Measurements from ENCODE around the gene COL18A1. TPM values are rescaled to one million over a fixed set of nuclear protein-coding genes. Genes with fewer than 3 reads are reported as not detected.

Gene COL18A1
- polyA plus RNA-seq, 1 of the 3 experiments (the other 2 are of a cell fraction) = 118 TPM

- POLR2A ChIA-PET = no interaction called here
- Histone ChIP-seq H3K9me2 (no peaks in the 10 kb centered on the region), H3K27ac (ENCODE audit: low read depth in 2 of 2, low read length in 1 of 2) (no peak overlapping the region), H3K4me1 (ENCODE audit: control insufficient read depth in 1 of 2, insufficient read depth in 2 of 2, low read depth in 1 of 2, low read length in 1 of 2) (peaks cover 0 to 13% of the 10 kb centered on the region in 2 experiments; a peak in 1 of 4 replicates), H3K36me3 (replicated peaks in 1 of 2; ENCODE audit: control insufficient read depth in 1 of 2, insufficient read depth in 2 of 2, low read length in 1 of 2) (peaks cover 0 to 14% of the 10 kb centered on the region in 2 experiments), H3F3A (replicated peaks; ENCODE audit: insufficient read depth) (no peaks in the 10 kb centered on the region), H3K9ac (no peak overlapping the region), H3K9me3 (no peaks in the 10 kb centered on the region), H2AFZ (ENCODE audit: low read depth) (no peak overlapping the region), H3K27me3 (ENCODE audit: insufficient read depth) (no peaks in the 10 kb centered on the region), H4K20me1 (ENCODE audit: insufficient read depth) (peaks cover 99% of the 10 kb centered on the region), H3K4me2 (no peak overlapping the region), H3K4me3 (ENCODE audit: low read depth in 2 of 2, low read length in 1 of 2) (no peak overlapping the region), H3K79me2 (ENCODE audit: insufficient read depth) (peaks cover 97% of the 10 kb centered on the region)
- 95% methylated on average over 15 of the region's 25 CpGs for WGBS (ENCODE audit: low lambda C conversion rate)
- TF ChIP-seq PBX3 (IDR thresholded peaks at IDR 0.05) (no peak), CTCF (IDR thresholded peaks at IDR 0.05) (no peak), NFIC (IDR thresholded peaks at IDR 0.05; ENCODE audit: borderline replicate concordance) (no peak), GATA2 (CRISPR knock-in tag; IDR thresholded peaks at IDR 0.05) (no peak), YY1 (IDR thresholded peaks at IDR 0.05; ENCODE audit: low read depth) (no peak), USF2 (IDR thresholded peaks at IDR 0.05; ENCODE audit: borderline replicate concordance, low read depth, low read length) (no peak), EZH2phosphoT487 (IDR thresholded peaks at IDR 0.05; ENCODE audit: borderline replicate concordance, low read depth) (no peak)
- no peak for DNase-seq
- CTCF ChIA-PET = interaction anchor here (0.9 to 2.8 kb wide), 2 partner anchors 22 to 274 kb away, joined by 3 to 13 read pairs; no protein-coding TSS in a partner anchor
Measured at GRCh38 chr21:45414396-45415187, 9.6 kb downstream of the COL18A1 start.

- CTCF ChIA-PET = interaction anchor here (1.1 kb wide), 1 partner anchor 106 kb away, joined by 3 read pairs; no protein-coding TSS in a partner anchor
- Histone ChIP-seq H3K79me2 (ENCODE audit: insufficient read depth) (peaks cover 97% of the 10 kb centered on the region), H2AFZ (ENCODE audit: low read depth) (no peak overlapping the region), H3K9ac (no peak overlapping the region), H4K20me1 (ENCODE audit: insufficient read depth) (peaks cover 99% of the 10 kb centered on the region), H3K4me1 (ENCODE audit: control insufficient read depth in 1 of 2, insufficient read depth in 2 of 2, low read depth in 1 of 2, low read length in 1 of 2) (peaks cover 0 to 17% of the 10 kb centered on the region in 2 experiments; a peak in 2 of 4 replicates), H3K4me2 (no peak overlapping the region), H3K27ac (ENCODE audit: low read depth in 2 of 2, low read length in 1 of 2) (no peak overlapping the region), H3K27me3 (ENCODE audit: insufficient read depth) (no peaks in the 10 kb centered on the region), H3K9me2 (no peaks in the 10 kb centered on the region), H3K36me3 (replicated peaks in 1 of 2; ENCODE audit: control insufficient read depth in 1 of 2, insufficient read depth in 2 of 2, low read length in 1 of 2) (peaks cover 0 to 13% of the 10 kb centered on the region in 2 experiments), H3K4me3 (ENCODE audit: low read depth in 2 of 2, low read length in 1 of 2) (no peak overlapping the region), H3F3A (replicated peaks; ENCODE audit: insufficient read depth) (no peaks in the 10 kb centered on the region), H3K9me3 (no peaks in the 10 kb centered on the region)
- POLR2A ChIA-PET = no interaction called here
- over 99% methylated on average over 20 of the region's 32 CpGs for WGBS (ENCODE audit: low lambda C conversion rate)
- no peak for DNase-seq
- TF ChIP-seq NFIC (IDR thresholded peaks at IDR 0.05; ENCODE audit: borderline replicate concordance) (no peak), RFX5 (IDR thresholded peaks at IDR 0.05; ENCODE audit: low read length) (no peak), CHD2 (IDR thresholded peaks at IDR 0.05; ENCODE audit: low read length, partially characterized antibody) (no peak), CTCF (IDR thresholded peaks at IDR 0.05) (no peak), TCF12 (IDR thresholded peaks at IDR 0.05) (no peak), GATA2 (CRISPR knock-in tag; IDR thresholded peaks at IDR 0.05) (no peak), TAF1 (IDR thresholded peaks at IDR 0.05; ENCODE audit: borderline replicate concordance, low read depth, low read length) (no peak), FOXM1 (IDR thresholded peaks at IDR 0.05; ENCODE audit: low read depth) (no peak), JUND (IDR thresholded peaks at IDR 0.05) (no peak)
- TF ChIP-seq, protein P1, sequence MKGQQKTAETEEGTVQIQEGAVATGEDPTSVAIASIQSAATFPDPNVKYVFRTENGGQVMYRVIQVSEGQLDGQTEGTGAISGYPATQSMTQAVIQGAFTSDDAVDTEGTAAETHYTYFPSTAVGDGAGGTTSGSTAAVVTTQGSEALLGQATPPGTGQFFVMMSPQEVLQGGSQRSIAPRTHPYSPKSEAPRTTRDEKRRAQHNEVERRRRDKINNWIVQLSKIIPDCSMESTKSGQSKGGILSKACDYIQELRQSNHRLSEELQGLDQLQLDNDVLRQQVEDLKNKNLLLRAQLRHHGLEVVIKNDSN (IDR thresholded peaks at IDR 0.05; ENCODE audit: borderline replicate concordance, low read depth) = no peak
- TF ChIP-seq, protein P2, sequence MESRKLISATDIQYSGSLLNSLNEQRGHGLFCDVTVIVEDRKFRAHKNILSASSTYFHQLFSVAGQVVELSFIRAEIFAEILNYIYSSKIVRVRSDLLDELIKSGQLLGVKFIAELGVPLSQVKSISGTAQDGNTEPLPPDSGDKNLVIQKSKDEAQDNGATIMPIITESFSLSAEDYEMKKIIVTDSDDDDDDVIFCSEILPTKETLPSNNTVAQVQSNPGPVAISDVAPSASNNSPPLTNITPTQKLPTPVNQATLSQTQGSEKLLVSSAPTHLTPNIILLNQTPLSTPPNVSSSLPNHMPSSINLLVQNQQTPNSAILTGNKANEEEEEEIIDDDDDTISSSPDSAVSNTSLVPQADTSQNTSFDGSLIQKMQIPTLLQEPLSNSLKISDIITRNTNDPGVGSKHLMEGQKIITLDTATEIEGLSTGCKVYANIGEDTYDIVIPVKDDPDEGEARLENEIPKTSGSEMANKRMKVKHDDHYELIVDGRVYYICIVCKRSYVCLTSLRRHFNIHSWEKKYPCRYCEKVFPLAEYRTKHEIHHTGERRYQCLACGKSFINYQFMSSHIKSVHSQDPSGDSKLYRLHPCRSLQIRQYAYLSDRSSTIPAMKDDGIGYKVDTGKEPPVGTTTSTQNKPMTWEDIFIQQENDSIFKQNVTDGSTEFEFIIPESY (IDR thresholded peaks at IDR 0.05; ENCODE audit: borderline replicate concordance, low read depth) = no peak
Measured at GRCh38 chr21:45415188-45415942, 10.4 kb downstream of the COL18A1 start.
